ENCODE results near the gene ASTN2. TPM values are rescaled to one million over a fixed set of nuclear protein-coding genes. Genes with fewer than 3 reads are reported as not detected.

The ASTN2 gene
- total RNA-seq, 1 experiment from 2014 or later, result 4.8 TPM

DNA sequence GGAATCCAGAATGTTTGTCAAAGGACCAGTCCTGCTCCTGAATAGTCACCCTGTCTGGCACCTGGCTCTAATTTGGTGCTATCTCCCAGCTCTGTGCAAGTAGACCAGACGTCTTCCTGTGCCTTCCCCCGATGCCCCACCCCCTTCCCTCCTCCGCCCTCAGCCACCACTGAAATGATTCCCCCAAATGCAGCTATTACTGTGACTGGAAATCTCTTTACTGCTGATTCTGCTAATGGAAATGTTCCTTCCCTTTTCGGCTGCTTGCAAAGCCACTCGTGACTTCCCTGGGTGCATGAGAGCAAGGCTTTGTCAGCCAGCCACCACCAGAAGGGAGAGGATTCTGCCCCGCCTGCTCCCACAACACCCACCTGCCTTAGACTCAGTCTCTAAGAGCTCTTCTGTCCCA is 11.4 kb downstream of the ASTN2 start (continued):
- TF ChIP-seq POLR2AphosphoS5 (IDR thresholded peaks at IDR 0.05; ENCODE audit: low read depth, low read length), result no peak
- no peak for TF ChIP-seq ZFX (IDR thresholded peaks at IDR 0.05)
- TF ChIP-seq SP1 (IDR thresholded peaks at IDR 0.05; ENCODE audit: low read depth), result no peak
- TF ChIP-seq TCF7L2 (IDR thresholded peaks at IDR 0.05; ENCODE audit: borderline replicate concordance, extremely low read depth, insufficient read depth, insufficient read length), result no peak
- TF ChIP-seq EGR1 (IDR thresholded peaks at IDR 0.05; ENCODE audit: low read depth), result no peak
- no peak for TF ChIP-seq ELF1 (IDR thresholded peaks at IDR 0.05; ENCODE audit: borderline replicate concordance, low read depth)
- TF ChIP-seq, protein P1, sequence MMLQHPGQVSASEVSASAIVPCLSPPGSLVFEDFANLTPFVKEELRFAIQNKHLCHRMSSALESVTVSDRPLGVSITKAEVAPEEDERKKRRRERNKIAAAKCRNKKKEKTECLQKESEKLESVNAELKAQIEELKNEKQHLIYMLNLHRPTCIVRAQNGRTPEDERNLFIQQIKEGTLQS (IDR thresholded peaks at IDR 0.05), result no peak
- TF ChIP-seq SIN3A (IDR thresholded peaks at IDR 0.05; ENCODE audit: low read depth), result no peak
- TF ChIP-seq EZH2 (IDR thresholded peaks at IDR 0.05), result no peak
- no peak for TF ChIP-seq CEBPB (IDR thresholded peaks at IDR 0.05; ENCODE audit: low read depth)

DNA sequence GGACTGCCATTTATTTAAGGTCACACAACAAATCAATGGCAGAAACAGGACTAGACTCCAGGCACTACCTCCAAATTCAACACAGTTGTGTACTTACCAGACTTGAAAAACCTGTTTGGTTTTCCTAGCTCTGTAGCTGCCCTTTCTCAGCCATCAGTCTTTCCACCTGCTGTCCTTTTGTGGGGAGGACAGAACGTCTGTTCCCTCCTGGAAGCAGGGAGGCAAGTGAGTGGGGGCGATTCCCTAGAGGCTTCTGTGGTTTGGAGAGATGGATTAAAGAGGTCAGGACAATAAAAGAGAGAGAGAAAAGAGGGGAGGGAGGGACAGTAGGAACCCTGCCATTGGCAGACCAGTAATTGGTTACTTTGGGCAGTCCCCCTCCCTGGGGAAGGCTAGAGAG is 14.7 kb downstream of the ASTN2 start:
- Histone ChIP-seq H3K4me3 (replicated peaks in 1 of 2; ENCODE audit: low read depth in 1 of 2, low read length in 2 of 2) (no peak overlapping the region), H3K36me3 (ENCODE audit: control insufficient read depth in 1 of 2, insufficient read depth in 2 of 2, low read length in 2 of 2) (no peaks in the 10 kb centered on the region), H3K4me1 (ENCODE audit: control insufficient read depth in 1 of 2, insufficient read depth in 2 of 2, low read length in 2 of 2) (no peaks in the 10 kb centered on the region), H3K27ac (ENCODE audit: low read depth, low read length) (no peak overlapping the region), H3K27me3 (ENCODE audit: insufficient read depth, low read length) (no peaks in the 10 kb centered on the region), H3K9me3 (ENCODE audit: control insufficient read depth in 1 of 2, insufficient read depth in 1 of 2, low read depth in 1 of 2, low read length in 2 of 2) (no peaks in the 10 kb centered on the region; a peak in 1 of 4 replicates), H2AFZ (ENCODE audit: low read depth, low read length, poor library complexity, severe bottlenecking) (no peak overlapping the region), H4K20me1 (ENCODE audit: insufficient read depth) (no peaks in the 10 kb centered on the region), H3K4me2 (ENCODE audit: low read length) (no peak overlapping the region), H3K79me2 (ENCODE audit: insufficient read depth, low read length) (no peaks in the 10 kb centered on the region), H3K9me2 (ENCODE audit: insufficient read depth) (no peaks in the 10 kb centered on the region), H3K9ac (ENCODE audit: low read length) (no peak overlapping the region)
- no peak for TF ChIP-seq SP1 (IDR thresholded peaks at IDR 0.05; ENCODE audit: low read depth)
- TF ChIP-seq, protein P2, sequence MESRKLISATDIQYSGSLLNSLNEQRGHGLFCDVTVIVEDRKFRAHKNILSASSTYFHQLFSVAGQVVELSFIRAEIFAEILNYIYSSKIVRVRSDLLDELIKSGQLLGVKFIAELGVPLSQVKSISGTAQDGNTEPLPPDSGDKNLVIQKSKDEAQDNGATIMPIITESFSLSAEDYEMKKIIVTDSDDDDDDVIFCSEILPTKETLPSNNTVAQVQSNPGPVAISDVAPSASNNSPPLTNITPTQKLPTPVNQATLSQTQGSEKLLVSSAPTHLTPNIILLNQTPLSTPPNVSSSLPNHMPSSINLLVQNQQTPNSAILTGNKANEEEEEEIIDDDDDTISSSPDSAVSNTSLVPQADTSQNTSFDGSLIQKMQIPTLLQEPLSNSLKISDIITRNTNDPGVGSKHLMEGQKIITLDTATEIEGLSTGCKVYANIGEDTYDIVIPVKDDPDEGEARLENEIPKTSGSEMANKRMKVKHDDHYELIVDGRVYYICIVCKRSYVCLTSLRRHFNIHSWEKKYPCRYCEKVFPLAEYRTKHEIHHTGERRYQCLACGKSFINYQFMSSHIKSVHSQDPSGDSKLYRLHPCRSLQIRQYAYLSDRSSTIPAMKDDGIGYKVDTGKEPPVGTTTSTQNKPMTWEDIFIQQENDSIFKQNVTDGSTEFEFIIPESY (IDR thresholded peaks at IDR 0.05; ENCODE audit: extremely low read depth, insufficient replicate concordance, low read length), result no peak
- no peak for TF ChIP-seq CBX3 (IDR thresholded peaks at IDR 0.05; ENCODE audit: low read depth)
- no peak for TF ChIP-seq EGR1 (IDR thresholded peaks at IDR 0.05; ENCODE audit: low read depth)
- no peak for TF ChIP-seq POLR2A (IDR thresholded peaks at IDR 0.05; ENCODE audit: borderline replicate concordance, extremely low read depth, insufficient read depth, insufficient read length)
- TF ChIP-seq, protein P3, sequence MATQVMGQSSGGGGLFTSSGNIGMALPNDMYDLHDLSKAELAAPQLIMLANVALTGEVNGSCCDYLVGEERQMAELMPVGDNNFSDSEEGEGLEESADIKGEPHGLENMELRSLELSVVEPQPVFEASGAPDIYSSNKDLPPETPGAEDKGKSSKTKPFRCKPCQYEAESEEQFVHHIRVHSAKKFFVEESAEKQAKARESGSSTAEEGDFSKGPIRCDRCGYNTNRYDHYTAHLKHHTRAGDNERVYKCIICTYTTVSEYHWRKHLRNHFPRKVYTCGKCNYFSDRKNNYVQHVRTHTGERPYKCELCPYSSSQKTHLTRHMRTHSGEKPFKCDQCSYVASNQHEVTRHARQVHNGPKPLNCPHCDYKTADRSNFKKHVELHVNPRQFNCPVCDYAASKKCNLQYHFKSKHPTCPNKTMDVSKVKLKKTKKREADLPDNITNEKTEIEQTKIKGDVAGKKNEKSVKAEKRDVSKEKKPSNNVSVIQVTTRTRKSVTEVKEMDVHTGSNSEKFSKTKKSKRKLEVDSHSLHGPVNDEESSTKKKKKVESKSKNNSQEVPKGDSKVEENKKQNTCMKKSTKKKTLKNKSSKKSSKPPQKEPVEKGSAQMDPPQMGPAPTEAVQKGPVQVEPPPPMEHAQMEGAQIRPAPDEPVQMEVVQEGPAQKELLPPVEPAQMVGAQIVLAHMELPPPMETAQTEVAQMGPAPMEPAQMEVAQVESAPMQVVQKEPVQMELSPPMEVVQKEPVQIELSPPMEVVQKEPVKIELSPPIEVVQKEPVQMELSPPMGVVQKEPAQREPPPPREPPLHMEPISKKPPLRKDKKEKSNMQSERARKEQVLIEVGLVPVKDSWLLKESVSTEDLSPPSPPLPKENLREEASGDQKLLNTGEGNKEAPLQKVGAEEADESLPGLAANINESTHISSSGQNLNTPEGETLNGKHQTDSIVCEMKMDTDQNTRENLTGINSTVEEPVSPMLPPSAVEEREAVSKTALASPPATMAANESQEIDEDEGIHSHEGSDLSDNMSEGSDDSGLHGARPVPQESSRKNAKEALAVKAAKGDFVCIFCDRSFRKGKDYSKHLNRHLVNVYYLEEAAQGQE (IDR thresholded peaks at IDR 0.05; ENCODE audit: low read depth), result no peak
- intact Hi-C loops (cut with micrococcal nuclease), result no loop called here
- DNase-seq (ENCODE audit: low read depth, low spot score) (no peak), ATAC-seq (no peak)
- CTCF ChIA-PET, result no interaction called here
- RAD21 ChIA-PET (ENCODE audit: low non-redundant PET in 1 of 2, low total read pairs in 2 of 2, uncharacterized antibody in 2 of 2, unreplicated experiment in 2 of 2), result no interaction called here
- BruUV-seq (replicated peaks), result no TSS peak
- POLR2A ChIA-PET, result no interaction called here
